ENCODE data around the gene AQR.

AQR gene

GRCh38 chr15:34886134-34886533 is 83.4 kb downstream of the AQR start:
- H3K36me3 Mint-ChIP-seq (ENCODE audit: low read depth): peaks cover 50% of the 10 kb centered on the region
- H3K4me1 Mint-ChIP-seq (ENCODE audit: low read depth): peaks cover 4% of the 10 kb centered on the region
- H3K27ac Mint-ChIP-seq: no peak overlapping the region
- no peak overlapping the region for H3K4me3 Mint-ChIP-seq
- H3K27me3 Mint-ChIP-seq (ENCODE audit: low read depth): no peaks in the 10 kb centered on the region
- no peak for DNase-seq (ENCODE audit: low spot score)
- no peaks in the 10 kb centered on the region for H3K9me3 Mint-ChIP-seq

DNA sequence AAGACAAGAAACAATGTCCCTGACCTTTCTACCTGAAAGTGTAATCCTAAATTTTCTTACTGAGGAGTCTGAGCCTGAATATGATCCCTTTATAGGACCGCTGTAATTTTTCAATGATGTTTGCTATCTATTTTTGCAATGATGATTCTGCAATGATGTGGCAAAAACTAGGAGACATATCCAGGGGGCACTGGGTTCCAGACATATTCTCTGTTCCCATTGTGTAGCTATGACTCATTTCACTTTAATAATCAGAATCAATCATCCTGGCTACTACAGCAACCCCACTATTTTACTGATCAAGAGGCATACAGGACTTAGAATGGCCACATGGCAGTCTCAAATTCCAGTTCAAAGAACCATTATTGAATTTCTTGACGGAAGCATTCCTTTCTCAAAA is 85.9 kb downstream of the AQR start:
- H3K36me3 Mint-ChIP-seq (ENCODE audit: low read depth): peaks cover 47% of the 10 kb centered on the region

GRCh38 chr15:34883042-34883441 is 86.5 kb downstream of the AQR start:
- Mint-ChIP-seq H3K27me3 (ENCODE audit: low read depth) (no peaks in the 10 kb centered on the region), H3K4me1 (ENCODE audit: low read depth) (peaks cover 4% of the 10 kb centered on the region), H3K27ac (no peak overlapping the region), H3K9me3 (no peaks in the 10 kb centered on the region), H3K36me3 (ENCODE audit: low read depth) (peaks cover 49% of the 10 kb centered on the region), H3K4me3 (no peak overlapping the region)
- no peak for DNase-seq (ENCODE audit: low spot score)

More for the DNA sequence above, 85.9 kb downstream of the AQR start:
- peaks cover 4% of the 10 kb centered on the region for H3K4me1 Mint-ChIP-seq (ENCODE audit: low read depth)
- H3K27ac Mint-ChIP-seq: no peak overlapping the region
- no peak overlapping the region for H3K4me3 Mint-ChIP-seq
- H3K9me3 Mint-ChIP-seq: no peaks in the 10 kb centered on the region
- DNase-seq (ENCODE audit: low spot score): no peak
- H3K27me3 Mint-ChIP-seq (ENCODE audit: low read depth): no peaks in the 10 kb centered on the region

- Mint-ChIP-seq H3K27ac (no peak overlapping the region), H3K27me3 (ENCODE audit: low read depth) (no peaks in the 10 kb centered on the region), H3K9me3 (no peaks in the 10 kb centered on the region), H3K36me3 (ENCODE audit: low read depth) (peaks cover 42% of the 10 kb centered on the region), H3K4me3 (no peak overlapping the region), H3K4me1 (ENCODE audit: low read depth) (no peaks in the 10 kb centered on the region)
- DNase-seq (ENCODE audit: low spot score): no peak
These were observed 90.4 kb downstream of the AQR start for GRCh38 chr15:34879107-34879506.

- H3K4me3 Mint-ChIP-seq: no peak overlapping the region
These were observed 92.9 kb downstream of the AQR start for GRCh38 chr15:34876640-34877039.

GRCh38 chr15:34869110-34869509 is 100.4 kb downstream of the AQR start:
- H3K27ac Mint-ChIP-seq: no peak overlapping the region
- no peaks in the 10 kb centered on the region for H3K27me3 Mint-ChIP-seq (ENCODE audit: low read depth)
- peaks cover 57% of the 10 kb centered on the region for H3K36me3 Mint-ChIP-seq (ENCODE audit: low read depth)
- DNase-seq (ENCODE audit: low spot score): no peak
- no peak overlapping the region for H3K4me3 Mint-ChIP-seq
- no peaks in the 10 kb centered on the region for H3K4me1 Mint-ChIP-seq (ENCODE audit: low read depth)
- H3K9me3 Mint-ChIP-seq: peaks cover 7% of the 10 kb centered on the region

More at GRCh38 chr15:34876640-34877039, 92.9 kb downstream of the AQR start:
- Mint-ChIP-seq H3K27me3 (ENCODE audit: low read depth) (no peaks in the 10 kb centered on the region), H3K27ac (no peak overlapping the region), H3K4me1 (ENCODE audit: low read depth) (no peaks in the 10 kb centered on the region), H3K9me3 (no peaks in the 10 kb centered on the region), H3K36me3 (ENCODE audit: low read depth) (peaks cover 37% of the 10 kb centered on the region)
- no peak for DNase-seq (ENCODE audit: low spot score)

DNA sequence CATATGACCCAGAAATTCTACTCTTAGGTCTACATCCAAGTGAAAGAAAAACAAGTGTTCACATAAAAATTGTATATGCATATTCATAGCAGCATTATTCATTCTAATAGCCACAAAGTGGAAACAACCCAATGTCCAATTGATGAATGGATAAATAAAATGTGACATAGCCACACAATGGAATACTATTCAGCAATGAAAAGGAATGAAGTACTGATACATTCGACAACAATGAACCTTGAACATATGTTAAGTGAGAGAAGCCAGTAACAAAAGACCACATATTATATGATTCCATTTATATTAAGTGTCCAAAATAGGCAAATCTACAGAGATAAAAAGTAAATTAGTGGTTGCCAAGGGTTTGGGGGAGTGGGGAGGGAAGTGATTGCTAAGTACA is 104.0 kb downstream of the AQR start:
- no peak overlapping the region for H3K4me3 Mint-ChIP-seq
- peaks cover 53% of the 10 kb centered on the region for H3K36me3 Mint-ChIP-seq (ENCODE audit: low read depth)
- DNase-seq (ENCODE audit: low spot score): no peak
- H3K4me1 Mint-ChIP-seq (ENCODE audit: low read depth): no peaks in the 10 kb centered on the region
- no peak overlapping the region for H3K27ac Mint-ChIP-seq
- peaks cover 7% of the 10 kb centered on the region for H3K9me3 Mint-ChIP-seq
- H3K27me3 Mint-ChIP-seq (ENCODE audit: low read depth): no peaks in the 10 kb centered on the region

GRCh38 chr15:34861214-34861613 is 108.3 kb downstream of the AQR start:
- peaks cover 49% of the 10 kb centered on the region for H3K36me3 Mint-ChIP-seq (ENCODE audit: low read depth)
- H3K9me3 Mint-ChIP-seq: no peaks in the 10 kb centered on the region
- no peak for DNase-seq (ENCODE audit: low spot score)
- H3K27me3 Mint-ChIP-seq (ENCODE audit: low read depth): no peaks in the 10 kb centered on the region
- H3K4me1 Mint-ChIP-seq (ENCODE audit: low read depth): no peaks in the 10 kb centered on the region
- no peak overlapping the region for H3K27ac Mint-ChIP-seq
- H3K4me3 Mint-ChIP-seq: no peak overlapping the region

DNA sequence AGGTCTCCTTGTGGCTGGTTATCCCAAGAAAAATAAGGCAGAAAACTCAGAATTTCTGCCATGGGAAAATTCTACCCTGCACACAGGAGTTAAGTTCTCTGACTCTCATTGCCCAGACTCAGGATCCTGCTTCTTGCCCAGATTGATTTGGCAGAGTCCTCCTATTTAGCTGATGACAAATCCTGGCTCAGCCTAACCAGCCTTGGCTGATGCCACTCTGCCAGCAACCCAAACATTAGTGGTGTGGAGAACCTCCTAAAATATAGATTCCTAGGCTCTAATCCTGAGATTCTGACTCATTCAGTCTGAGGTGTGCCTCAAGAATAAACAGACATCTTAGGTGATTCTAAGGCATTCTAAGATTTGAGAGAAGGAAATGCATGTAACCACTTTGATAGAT is 113.6 kb downstream of the AQR start:
- no peak for DNase-seq (ENCODE audit: low spot score)
- H3K4me3 Mint-ChIP-seq: no peak overlapping the region
- H3K4me1 Mint-ChIP-seq (ENCODE audit: low read depth): no peaks in the 10 kb centered on the region
- no peaks in the 10 kb centered on the region for H3K9me3 Mint-ChIP-seq
- H3K27me3 Mint-ChIP-seq (ENCODE audit: low read depth): no peaks in the 10 kb centered on the region
- H3K36me3 Mint-ChIP-seq (ENCODE audit: low read depth): peaks cover 42% of the 10 kb centered on the region
- H3K27ac Mint-ChIP-seq: no peak overlapping the region

- peaks cover 42% of the 10 kb centered on the region for H3K36me3 Mint-ChIP-seq (ENCODE audit: low read depth)
- no peaks in the 10 kb centered on the region for H3K9me3 Mint-ChIP-seq
- H3K27me3 Mint-ChIP-seq (ENCODE audit: low read depth): no peaks in the 10 kb centered on the region
- H3K4me1 Mint-ChIP-seq (ENCODE audit: low read depth): no peaks in the 10 kb centered on the region
- H3K4me3 Mint-ChIP-seq: no peak overlapping the region
- DNase-seq (ENCODE audit: low spot score): no peak
- H3K27ac Mint-ChIP-seq: no peak overlapping the region
These were observed 114.1 kb downstream of the AQR start for GRCh38 chr15:34855413-34855812.

DNA sequence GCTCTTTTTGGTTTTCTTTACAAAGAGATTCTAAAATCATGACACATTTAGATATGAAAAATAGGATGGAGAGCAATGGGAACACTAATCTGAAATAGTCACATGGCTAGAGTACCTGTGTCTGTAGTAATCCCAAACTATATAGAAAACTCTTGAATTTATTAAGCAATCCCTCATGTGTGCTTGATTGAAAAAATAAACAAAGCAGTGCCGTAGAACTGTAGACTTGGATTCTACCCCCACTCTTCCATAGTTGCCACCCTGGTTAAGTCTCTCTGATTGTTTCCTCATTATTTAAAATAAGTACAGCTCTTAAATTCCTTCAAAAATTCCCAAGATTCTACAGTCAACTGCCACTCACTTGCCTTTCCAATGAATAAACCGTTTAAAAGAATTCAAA is 115.3 kb downstream of the AQR start:
- Mint-ChIP-seq H3K4me1 (ENCODE audit: low read depth) (no peaks in the 10 kb centered on the region), H3K27me3 (ENCODE audit: low read depth) (no peaks in the 10 kb centered on the region), H3K36me3 (ENCODE audit: low read depth) (peaks cover 32% of the 10 kb centered on the region), H3K9me3 (no peaks in the 10 kb centered on the region), H3K4me3 (no peak overlapping the region), H3K27ac (no peak overlapping the region)
- DNase-seq (ENCODE audit: low spot score): no peak

- H3K27ac Mint-ChIP-seq: no peak overlapping the region
- no peaks in the 10 kb centered on the region for H3K4me1 Mint-ChIP-seq (ENCODE audit: low read depth)
- H3K36me3 Mint-ChIP-seq (ENCODE audit: low read depth): peaks cover 22% of the 10 kb centered on the region
- H3K27me3 Mint-ChIP-seq (ENCODE audit: low read depth): no peaks in the 10 kb centered on the region
- no peak overlapping the region for H3K4me3 Mint-ChIP-seq
- H3K9me3 Mint-ChIP-seq: no peaks in the 10 kb centered on the region
- DNase-seq (ENCODE audit: low spot score): no peak
These were observed 116.4 kb downstream of the AQR start for GRCh38 chr15:34853001-34853758.

DNA sequence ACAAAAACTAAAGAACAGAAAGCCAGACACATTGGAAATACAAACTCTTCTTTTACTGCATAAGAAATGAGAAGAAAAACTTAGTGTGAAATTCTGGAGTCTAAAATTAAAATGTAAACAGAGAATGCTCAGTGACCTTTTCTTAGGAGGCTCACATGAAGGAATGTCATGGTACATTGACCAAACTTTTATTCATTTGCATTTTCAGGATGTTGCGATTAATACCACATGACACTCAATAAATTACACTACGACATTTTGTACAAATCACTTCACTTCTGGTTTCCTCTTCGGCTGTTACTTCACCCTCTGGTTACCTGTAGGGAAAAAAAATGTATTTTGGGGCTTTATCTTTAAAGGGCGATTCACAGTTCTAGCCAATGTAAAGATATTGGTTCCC is 117.8 kb downstream of the AQR start:
- Mint-ChIP-seq H3K36me3 (ENCODE audit: low read depth) (peaks cover 16% of the 10 kb centered on the region), H3K27ac (no peak overlapping the region), H3K4me3 (no peak overlapping the region), H3K27me3 (ENCODE audit: low read depth) (no peaks in the 10 kb centered on the region), H3K9me3 (no peaks in the 10 kb centered on the region), H3K4me1 (ENCODE audit: low read depth) (no peaks in the 10 kb centered on the region)
- no peak for DNase-seq (ENCODE audit: low spot score)

- Mint-ChIP-seq H3K9me3 (no peaks in the 10 kb centered on the region), H3K27ac (no peak overlapping the region), H3K27me3 (ENCODE audit: low read depth) (no peaks in the 10 kb centered on the region), H3K4me3 (no peak overlapping the region), H3K36me3 (ENCODE audit: low read depth) (peaks cover 13% of the 10 kb centered on the region), H3K4me1 (ENCODE audit: low read depth) (no peaks in the 10 kb centered on the region)
- DNase-seq (ENCODE audit: low spot score): no peak
These were observed 118.5 kb downstream of the AQR start for GRCh38 chr15:34851007-34851406.

DNA sequence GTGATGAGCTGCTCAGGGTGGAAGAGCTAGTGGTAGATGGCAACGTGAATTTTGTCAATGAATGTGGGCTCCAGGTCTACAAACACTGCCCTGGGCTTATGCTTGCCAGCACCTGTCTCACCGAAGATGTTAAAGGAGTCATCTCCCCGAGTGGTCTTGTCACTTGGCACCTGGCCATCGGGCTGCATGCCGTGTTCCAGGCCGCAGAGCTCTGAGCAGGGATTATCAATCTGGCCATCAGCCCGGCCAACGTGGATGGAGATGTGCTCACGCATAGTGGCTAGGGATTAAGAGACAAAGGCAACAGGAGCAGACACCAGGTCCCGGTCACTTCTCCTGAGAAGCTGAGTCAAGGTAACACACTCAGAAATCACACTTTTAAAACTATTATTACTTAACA is 119.4 kb downstream of the AQR start:
- Mint-ChIP-seq H3K36me3 (ENCODE audit: low read depth) (peaks cover 9% of the 10 kb centered on the region), H3K4me1 (ENCODE audit: low read depth) (no peaks in the 10 kb centered on the region), H3K27ac (no peak overlapping the region), H3K4me3 (no peak overlapping the region), H3K27me3 (ENCODE audit: low read depth) (no peaks in the 10 kb centered on the region), H3K9me3 (no peaks in the 10 kb centered on the region)
- no peak for DNase-seq (ENCODE audit: low spot score)
